ENCODE data around the gene MDK. TPM values are rescaled to one million over a fixed set of nuclear protein-coding genes. Genes with fewer than 3 reads are reported as not detected.

Gene MDK
- total RNA-seq, 4 donors from 2014 or later, result 5.0 to 25.0 (median 14.1) TPM

DNA sequence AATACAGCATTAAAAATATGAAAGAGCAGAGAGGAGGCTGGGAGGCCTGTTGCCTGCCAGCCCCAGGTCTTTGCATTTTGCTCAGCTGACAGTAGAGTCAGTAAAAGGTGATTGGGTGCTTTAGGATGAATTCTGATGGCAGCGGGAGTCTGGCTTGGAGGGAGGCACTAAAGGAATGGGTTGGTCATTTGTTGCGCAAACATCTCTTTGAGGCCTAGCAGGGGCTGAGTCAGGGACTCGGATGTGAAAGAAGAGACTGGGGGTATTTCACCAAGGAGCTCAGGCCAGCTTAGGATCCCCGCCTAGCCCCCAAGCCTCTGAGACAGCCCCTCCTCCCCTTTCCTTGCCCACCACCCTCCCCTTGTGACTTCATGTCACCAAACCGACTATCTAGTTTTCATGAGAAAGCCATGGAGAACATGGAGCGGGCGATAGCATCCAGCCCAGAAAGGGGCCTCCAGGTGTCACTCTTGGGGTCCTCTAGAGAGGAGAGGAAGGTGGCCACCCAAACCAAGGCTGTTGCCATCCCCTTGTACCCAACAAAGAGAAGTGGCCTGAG lies 24.5 kb upstream of the MDK start:
- Histone ChIP-seq H3K4me3 (no peak overlapping the region), H3K4me1 (peaks cover 0 to 35% (median 18%) of the 10 kb centered on the region in 3 donors), H3K36me3 (peaks cover 0 to 8% of the 10 kb centered on the region in 2 donors), H3K27me3 (no peaks in the 10 kb centered on the region), H3K27ac (no peak overlapping the region), H3K9me3 (no peaks in the 10 kb centered on the region)
- no peak for ATAC-seq
- WGBS, 2 donors (ENCODE audit: low coverage in 1 of 2), result 40 to 89% methylated on average over 1 to 4 of the region's 7 CpGs
- TF ChIP-seq, protein P1, sequence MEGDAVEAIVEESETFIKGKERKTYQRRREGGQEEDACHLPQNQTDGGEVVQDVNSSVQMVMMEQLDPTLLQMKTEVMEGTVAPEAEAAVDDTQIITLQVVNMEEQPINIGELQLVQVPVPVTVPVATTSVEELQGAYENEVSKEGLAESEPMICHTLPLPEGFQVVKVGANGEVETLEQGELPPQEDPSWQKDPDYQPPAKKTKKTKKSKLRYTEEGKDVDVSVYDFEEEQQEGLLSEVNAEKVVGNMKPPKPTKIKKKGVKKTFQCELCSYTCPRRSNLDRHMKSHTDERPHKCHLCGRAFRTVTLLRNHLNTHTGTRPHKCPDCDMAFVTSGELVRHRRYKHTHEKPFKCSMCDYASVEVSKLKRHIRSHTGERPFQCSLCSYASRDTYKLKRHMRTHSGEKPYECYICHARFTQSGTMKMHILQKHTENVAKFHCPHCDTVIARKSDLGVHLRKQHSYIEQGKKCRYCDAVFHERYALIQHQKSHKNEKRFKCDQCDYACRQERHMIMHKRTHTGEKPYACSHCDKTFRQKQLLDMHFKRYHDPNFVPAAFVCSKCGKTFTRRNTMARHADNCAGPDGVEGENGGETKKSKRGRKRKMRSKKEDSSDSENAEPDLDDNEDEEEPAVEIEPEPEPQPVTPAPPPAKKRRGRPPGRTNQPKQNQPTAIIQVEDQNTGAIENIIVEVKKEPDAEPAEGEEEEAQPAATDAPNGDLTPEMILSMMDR (IDR thresholded peaks at IDR 0.05), result no peak
- TF ChIP-seq POLR2A (IDR thresholded peaks at IDR 0.05) (no peak), POLR2AphosphoS5 (IDR thresholded peaks at IDR 0.05) (no peak), EP300 (IDR thresholded peaks at IDR 0.05) (no peak)

DNA sequence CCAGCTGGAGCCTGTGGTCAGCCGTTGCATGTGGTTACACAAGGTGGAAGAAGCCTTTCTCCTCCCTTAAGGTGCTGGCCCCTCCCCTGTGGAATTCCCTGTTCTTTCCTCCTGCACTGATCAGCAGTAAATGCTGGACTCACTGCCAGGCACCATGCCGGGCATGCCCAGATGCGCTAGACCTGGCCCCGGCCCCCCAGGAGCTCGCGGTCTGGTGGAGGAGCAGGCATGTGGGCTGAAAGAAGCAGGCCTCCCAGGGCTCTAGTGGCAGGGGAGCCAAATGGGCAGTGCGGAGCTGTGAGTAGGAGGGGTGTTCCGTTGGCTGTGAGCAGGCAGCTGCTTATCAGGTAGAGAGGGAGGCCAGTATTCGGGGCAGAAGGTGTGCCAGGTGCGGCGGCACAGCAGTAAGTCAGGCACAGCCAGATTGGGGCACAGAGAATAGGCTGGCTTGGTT lies 24.0 kb upstream of the MDK start:
- Histone ChIP-seq H3K4me1 (peaks cover 0 to 35% (median 18%) of the 10 kb centered on the region in 3 donors), H3K27me3 (no peaks in the 10 kb centered on the region), H3K9me3 (no peaks in the 10 kb centered on the region), H3K4me3 (no peak overlapping the region), H3K27ac (no peak overlapping the region), H3K36me3 (peaks cover 0 to 8% of the 10 kb centered on the region in 2 donors)
- no peak for ATAC-seq
- TF ChIP-seq POLR2AphosphoS5 (IDR thresholded peaks at IDR 0.05) (no peak), EP300 (IDR thresholded peaks at IDR 0.05) (no peak), POLR2A (IDR thresholded peaks at IDR 0.05) (no peak)
- TF ChIP-seq, protein P1 (IDR thresholded peaks at IDR 0.05), result no peak
- WGBS, 2 donors (ENCODE audit: low coverage in 1 of 2), result no CpG with 5 or more reads among the region's 11 CpGs

DNA sequence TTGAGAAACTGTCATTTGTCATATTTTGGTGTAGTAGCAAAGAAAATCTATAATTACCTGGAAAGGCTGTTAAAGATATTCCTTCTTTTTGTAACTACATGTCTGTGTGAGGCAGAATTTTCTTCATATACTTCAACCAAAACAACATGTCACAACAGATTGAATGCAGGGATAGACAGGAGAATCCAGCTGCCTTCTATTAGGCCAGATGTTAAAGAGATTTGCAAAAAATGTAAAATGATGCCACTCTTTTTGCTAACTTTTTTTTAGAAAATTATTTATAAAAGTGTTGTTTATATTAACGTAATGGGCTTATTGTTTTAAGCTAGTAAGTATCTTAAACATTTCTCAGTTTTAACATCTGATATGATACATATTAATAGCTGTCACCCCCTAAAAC lies 21.5 kb upstream of the MDK start:
- ATAC-seq, result no peak
- no peaks in the 10 kb centered on the region for H3K27me3 ChIP-seq
- 14 to 24% methylated on average over 1 of the region's 1 CpG for WGBS, 2 donors (ENCODE audit: low coverage in 1 of 2)

DNA sequence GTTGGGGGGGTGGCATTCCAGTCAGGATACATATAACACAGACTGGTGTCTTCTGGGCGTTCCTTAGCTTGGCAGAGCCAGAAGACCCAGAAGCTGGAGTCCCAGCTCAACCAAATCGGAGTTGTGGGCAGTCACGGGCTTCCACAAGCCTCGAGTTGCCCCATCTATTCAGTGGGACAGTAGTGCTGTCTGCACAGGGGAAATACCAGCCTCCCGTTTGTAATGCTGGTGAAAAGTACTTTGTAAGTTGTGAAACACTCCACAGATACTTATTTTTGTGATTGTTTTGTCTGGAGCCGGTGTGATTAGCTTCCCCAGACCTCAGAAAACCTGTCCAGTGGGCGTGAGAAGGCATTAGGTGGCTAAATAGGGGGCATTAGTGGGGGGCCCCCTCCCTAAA lies 20.6 kb upstream of the MDK start:
- Histone ChIP-seq H3K4me3 (peak overlapping the region; percentile 3 to 52), H3K9me3 (no peaks in the 10 kb centered on the region), H3K4me1 (peaks cover 0 to 50% (median 27%) of the 10 kb centered on the region in 3 donors), H3K27ac (peak overlapping the region; percentile 40 to 84 (median 83)), H3K27me3 (no peaks in the 10 kb centered on the region), H3K36me3 (peaks cover 0 to 8% of the 10 kb centered on the region in 2 donors)
- WGBS, 2 donors (ENCODE audit: low coverage in 1 of 2), result 17% methylated on average over 6 of the region's 7 CpGs; no CpG with 5 or more reads in 1 of the 2 donors
- ATAC-seq, result no peak
- TF ChIP-seq POLR2A (IDR thresholded peaks at IDR 0.05), result no peak
- no peak for TF ChIP-seq POLR2AphosphoS5 (IDR thresholded peaks at IDR 0.05)
- TF ChIP-seq, protein P1 (IDR thresholded peaks at IDR 0.05), result no peak
- TF ChIP-seq EP300 (IDR thresholded peaks at IDR 0.05), result no peak

More for the DNA sequence above, 21.5 kb upstream of the MDK start:
- H3K4me3 ChIP-seq, result no peak overlapping the region
- H3K4me1 ChIP-seq, result peaks cover 0 to 44% (median 27%) of the 10 kb centered on the region in 3 donors
- TF ChIP-seq EP300 (IDR thresholded peaks at IDR 0.05) (no peak), POLR2A (IDR thresholded peaks at IDR 0.05) (no peak), POLR2AphosphoS5 (IDR thresholded peaks at IDR 0.05) (no peak)
- TF ChIP-seq, protein P1 (IDR thresholded peaks at IDR 0.05), result no peak
- no peaks in the 10 kb centered on the region for H3K9me3 ChIP-seq
- peaks cover 0 to 8% of the 10 kb centered on the region in 2 donors for H3K36me3 ChIP-seq
- H3K27ac ChIP-seq, result no peak overlapping the region

All from gastroesophageal sphincter (tissue), 4 donors.